ENCODE data around the gene SPCS1. TPM values are rescaled to one million over a fixed set of nuclear protein-coding genes. Genes with fewer than 3 reads are reported as not detected.
"Not testable (repeated sequence)": the region's sequence is repeated elsewhere in the genome, so short reads cannot be mapped to it uniquely, and the experiment has no call there.

Gene SPCS1
- total RNA-seq, 1 donor from 2014 or later, result 142 TPM

DNA sequence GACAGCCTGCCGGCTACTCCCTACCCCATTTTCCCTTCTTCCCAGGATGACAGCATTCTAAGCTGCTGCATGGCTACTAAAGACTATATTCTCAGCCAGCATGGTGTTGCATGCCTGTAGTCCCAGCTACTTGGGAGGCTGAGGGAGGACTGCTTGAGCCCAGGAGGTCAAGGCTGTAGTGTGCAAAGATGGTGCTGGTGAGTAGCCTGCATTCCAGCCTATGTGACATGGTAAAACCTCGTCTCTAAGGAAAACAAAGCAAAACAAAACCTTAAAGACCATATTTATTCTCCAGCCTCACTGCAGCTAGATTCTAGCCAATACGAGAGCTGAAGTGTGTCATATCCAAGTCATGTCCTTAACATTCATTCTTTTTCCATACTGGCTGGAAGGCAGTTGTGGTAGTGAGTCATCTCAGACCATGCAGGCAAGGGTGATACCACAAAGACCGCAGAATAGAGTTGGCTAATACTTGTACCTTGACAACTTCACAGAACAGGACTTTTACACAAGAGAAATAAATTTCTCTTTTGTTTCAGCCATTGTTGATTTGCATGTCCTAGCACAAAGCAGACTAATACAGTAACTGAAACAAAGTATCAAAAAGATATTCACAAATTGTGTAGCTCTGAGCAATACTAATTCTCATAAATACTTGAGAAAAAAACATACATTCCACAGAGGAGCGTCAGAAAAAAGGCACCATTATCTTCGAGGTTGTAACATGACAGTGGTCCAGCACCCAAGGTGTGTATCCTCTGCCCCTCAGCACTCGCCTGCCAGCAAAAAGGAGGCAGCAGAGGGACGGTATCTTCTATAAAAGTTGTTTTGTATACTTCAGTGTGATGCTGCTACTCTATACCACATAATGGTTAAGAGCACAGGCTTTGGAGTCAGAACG lies 35.0 kb upstream of the SPCS1 start:
- Mint-ChIP-seq H3K27ac (no peak overlapping the region), H3K36me3 (peaks cover 25% of the 10 kb centered on the region), H3K4me3 (no peak overlapping the region), H3K27me3 (ENCODE audit: insufficient read depth, low read depth) (no peaks in the 10 kb centered on the region), H3K9me3 (no peaks in the 10 kb centered on the region), H3K4me1 (no peaks in the 10 kb centered on the region)
- TF ChIP-seq EZH2 (IDR thresholded peaks at IDR 0.05) (no peak), EZH2phosphoT487 (IDR thresholded peaks at IDR 0.05) (no peak)
- TF ChIP-seq, protein P1, sequence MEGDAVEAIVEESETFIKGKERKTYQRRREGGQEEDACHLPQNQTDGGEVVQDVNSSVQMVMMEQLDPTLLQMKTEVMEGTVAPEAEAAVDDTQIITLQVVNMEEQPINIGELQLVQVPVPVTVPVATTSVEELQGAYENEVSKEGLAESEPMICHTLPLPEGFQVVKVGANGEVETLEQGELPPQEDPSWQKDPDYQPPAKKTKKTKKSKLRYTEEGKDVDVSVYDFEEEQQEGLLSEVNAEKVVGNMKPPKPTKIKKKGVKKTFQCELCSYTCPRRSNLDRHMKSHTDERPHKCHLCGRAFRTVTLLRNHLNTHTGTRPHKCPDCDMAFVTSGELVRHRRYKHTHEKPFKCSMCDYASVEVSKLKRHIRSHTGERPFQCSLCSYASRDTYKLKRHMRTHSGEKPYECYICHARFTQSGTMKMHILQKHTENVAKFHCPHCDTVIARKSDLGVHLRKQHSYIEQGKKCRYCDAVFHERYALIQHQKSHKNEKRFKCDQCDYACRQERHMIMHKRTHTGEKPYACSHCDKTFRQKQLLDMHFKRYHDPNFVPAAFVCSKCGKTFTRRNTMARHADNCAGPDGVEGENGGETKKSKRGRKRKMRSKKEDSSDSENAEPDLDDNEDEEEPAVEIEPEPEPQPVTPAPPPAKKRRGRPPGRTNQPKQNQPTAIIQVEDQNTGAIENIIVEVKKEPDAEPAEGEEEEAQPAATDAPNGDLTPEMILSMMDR (IDR thresholded peaks at IDR 0.05), result no peak
- peaks cover 52% of the 10 kb centered on the region for H3K79me2 ChIP-seq (ENCODE audit: low read depth)
- H3K4me2 ChIP-seq, result no peak overlapping the region
- H3K4me1 ChIP-seq, result no peaks in the 10 kb centered on the region
- no peak for DNase-seq (ENCODE audit: low spot score)
- no peak overlapping the region for H3K4me3 ChIP-seq
- peak overlapping the region; percentile 15 for H3K9ac ChIP-seq
- no peak overlapping the region for H2AFZ ChIP-seq (replicated peaks)
- H3K9me3 ChIP-seq (ENCODE audit: low read depth), result no peaks in the 10 kb centered on the region
- peaks cover 4% of the 10 kb centered on the region for H4K20me1 ChIP-seq (ENCODE audit: low read depth)
- H3K27me3 ChIP-seq, result no peaks in the 10 kb centered on the region
- H3F3A ChIP-seq (ENCODE audit: low read depth), result peaks cover 4% of the 10 kb centered on the region
- H3K36me3 ChIP-seq, result peaks cover 6% of the 10 kb centered on the region
- H3K27ac ChIP-seq, result no peak overlapping the region

DNA sequence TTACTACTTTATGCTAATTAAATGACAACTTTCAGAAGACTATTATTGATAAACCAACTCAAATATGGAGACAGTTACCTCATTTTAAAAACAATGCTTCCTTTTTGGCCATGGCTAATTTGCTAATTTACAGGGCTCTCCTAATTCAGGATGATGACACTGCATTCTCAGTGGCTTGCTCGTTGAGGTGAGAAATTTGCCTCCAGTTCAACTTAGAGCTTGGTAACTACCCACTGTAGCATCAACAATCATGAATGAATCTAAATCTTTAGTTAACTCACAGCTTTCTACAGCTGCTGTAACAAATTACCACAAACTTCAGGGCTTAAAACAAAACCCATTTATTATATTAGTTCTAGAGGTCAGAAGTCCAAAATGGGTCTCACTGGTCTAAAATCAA lies 34.2 kb upstream of the SPCS1 start:
- H3K27me3 Mint-ChIP-seq (ENCODE audit: insufficient read depth, low read depth), result no peaks in the 10 kb centered on the region
- Histone ChIP-seq H3F3A (ENCODE audit: low read depth) (peaks cover 4% of the 10 kb centered on the region), H3K4me3 (no peak overlapping the region), H3K4me1 (no peaks in the 10 kb centered on the region), H3K9me3 (ENCODE audit: low read depth) (no peaks in the 10 kb centered on the region), H3K36me3 (peaks cover 6% of the 10 kb centered on the region), H4K20me1 (ENCODE audit: low read depth) (peaks cover 4% of the 10 kb centered on the region), H3K4me2 (no peak overlapping the region), H3K9ac (no peak overlapping the region), H3K27me3 (no peaks in the 10 kb centered on the region), H2AFZ (replicated peaks) (no peak overlapping the region), H3K79me2 (ENCODE audit: low read depth) (peaks cover 57% of the 10 kb centered on the region), H3K27ac (no peak overlapping the region)
- H3K9me3 Mint-ChIP-seq, result no peaks in the 10 kb centered on the region
- TF ChIP-seq EZH2 (IDR thresholded peaks at IDR 0.05) (no peak), EZH2phosphoT487 (IDR thresholded peaks at IDR 0.05) (no peak)
- TF ChIP-seq, protein P1 (IDR thresholded peaks at IDR 0.05), result no peak
- H3K4me3 Mint-ChIP-seq, result no peak overlapping the region
- H3K4me1 Mint-ChIP-seq, result no peaks in the 10 kb centered on the region
- no peak for DNase-seq (ENCODE audit: low spot score)
- H3K36me3 Mint-ChIP-seq, result peaks cover 30% of the 10 kb centered on the region
- H3K27ac Mint-ChIP-seq, result no peak overlapping the region

DNA sequence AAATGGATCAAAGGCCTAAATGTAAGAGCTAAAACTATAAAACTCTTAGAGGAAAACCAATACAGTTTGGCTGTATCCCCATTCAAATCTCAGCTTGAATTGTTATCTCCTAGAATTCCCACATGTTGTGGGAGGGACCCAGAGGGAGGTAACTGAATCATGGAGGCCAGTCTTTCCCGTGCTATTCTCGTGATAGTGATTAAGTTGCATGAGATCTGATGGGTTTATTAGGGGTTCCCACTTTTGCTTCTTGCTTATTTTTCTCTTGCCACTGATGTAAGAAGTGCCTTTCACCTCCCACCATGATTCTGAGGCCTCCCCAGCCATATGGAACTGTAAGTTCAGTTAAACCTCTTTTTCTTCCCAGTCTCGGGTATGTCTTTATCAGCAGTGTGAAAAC lies 29.7 kb upstream of the SPCS1 start:
- H4K20me1 ChIP-seq (ENCODE audit: low read depth); H3K27me3 ChIP-seq; H3K4me1 Mint-ChIP-seq; H3K27me3 Mint-ChIP-seq (ENCODE audit: insufficient read depth, low read depth); H3K4me2 ChIP-seq; H3K4me3 Mint-ChIP-seq; H3K27ac Mint-ChIP-seq; H3K27ac ChIP-seq; H3F3A ChIP-seq (ENCODE audit: low read depth); H3K9me3 Mint-ChIP-seq; DNase-seq (ENCODE audit: low spot score); H3K4me3 ChIP-seq; H3K9ac ChIP-seq; H3K9me3 ChIP-seq (ENCODE audit: low read depth); H2AFZ ChIP-seq (replicated peaks); H3K4me1 ChIP-seq: not testable (repeated sequence)
- peaks cover 19% of the 10 kb centered on the region for H3K36me3 ChIP-seq
- peaks cover 40% of the 10 kb centered on the region for H3K36me3 Mint-ChIP-seq
- peaks cover 66% of the 10 kb centered on the region for H3K79me2 ChIP-seq (ENCODE audit: low read depth)

All from neural progenitor cell (in vitro differentiated cells).